CD14-positive monocyte (primary cell): Measurements from ENCODE around the gene RPL27. TPM values are rescaled to one million over a fixed set of nuclear protein-coding genes. Genes with fewer than 3 reads are reported as not detected.

Experiments used
- DNase-seq, 3 donors: peaks; one replicate each; pipeline ENCODE4 v3.0.0-alpha.2; 2011 to 2022
- H2AFZ ChIP-seq: 2 replicates; pipeline ENCODE4 v1.6.0; 2012; ENCODE audit warnings: mild to moderate bottlenecking, low read depth, low read length, inconsistent platforms; ENCODE audit not compliant: insufficient read depth, poor library complexity, severe bottlenecking
- H3K27ac ChIP-seq, 2 donors: 1 replicate in 1 of 2; 2 replicates in 1 of 2; pipeline ENCODE4 v1.5.1; 2012 to 2013; ENCODE audit warnings: low read length in 2 of 2, control low read depth in 1 of 2, inconsistent platforms in 1 of 2, low read depth in 1 of 2, mild to moderate bottlenecking in 1 of 2
- H3K27me3 ChIP-seq, 2 donors: one replicate each; pipeline versions ENCODE4 v1.6.0 to v1.6.1; 2011 to 2013; ENCODE audit warnings: low read length in 2 of 2; ENCODE audit not compliant: control insufficient read depth in 2 of 2, insufficient read depth in 2 of 2
- H3K36me3 ChIP-seq, 2 donors: replicated peaks in 1 of 2; 1 replicate in 1 of 2; 2 replicates in 1 of 2; pipeline versions ENCODE4 v1.5.1 to v1.6.1; 2012 to 2013; ENCODE audit warnings: low read length in 2 of 2, control low read depth in 1 of 2, inconsistent platforms in 1 of 2, mild to moderate bottlenecking in 1 of 2; ENCODE audit not compliant: insufficient read depth in 2 of 2, control insufficient read depth in 1 of 2
- H3K4me1 ChIP-seq, 2 donors: 1 replicate in 1 of 2; 2 replicates in 1 of 2; pipeline versions ENCODE4 v1.5.1 to v1.6.1; 2012 to 2013; ENCODE audit warnings: low read length in 2 of 2, control low read depth in 1 of 2, inconsistent platforms in 1 of 2, mild to moderate bottlenecking in 1 of 2, moderate library complexity in 1 of 2; ENCODE audit not compliant: insufficient read depth in 2 of 2, control insufficient read depth in 1 of 2
- H3K4me2 ChIP-seq: replicated peaks from 2 replicates; pipeline ENCODE3; 2012; ENCODE audit warnings: low read length, moderate library complexity, mild to moderate bottlenecking; ENCODE audit not compliant: poor library complexity, severe bottlenecking; ENCODE audit errors: extremely low read depth
- H3K4me3 ChIP-seq, 3 experiments: fragments of 200-600 bp in 1 of 3; sonication (generic) in 1 of 3; replicated peaks in 1 of 3; 1 replicate in 2 of 3; 2 replicates in 1 of 3; pipeline ENCODE4 v1.5.1; 2011 to 2013; ENCODE audit warnings: low read length in 3 of 3, mild to moderate bottlenecking in 3 of 3, control low read depth in 2 of 3, low read depth in 2 of 3, inconsistent platforms in 1 of 3, moderate library complexity in 1 of 3
- H3K79me2 ChIP-seq: 2 replicates; pipeline ENCODE4 v1.6.0; 2012; ENCODE audit warnings: mild to moderate bottlenecking, control low read depth, inconsistent platforms, low read length, moderate library complexity; ENCODE audit not compliant: insufficient read depth
- H3K9ac ChIP-seq: 2 replicates; pipeline ENCODE4 v1.6.0; 2017; ENCODE audit warnings: low read length, mild to moderate bottlenecking; ENCODE audit not compliant: insufficient read depth, poor library complexity, severe bottlenecking
- H3K9me3 ChIP-seq, 2 donors: replicated peaks in 1 of 2; 1 replicate in 1 of 2; 2 replicates in 1 of 2; pipeline versions ENCODE4 v1.5.1 to v1.6.1; 2012 to 2013; ENCODE audit warnings: low read length in 2 of 2, control low read depth in 1 of 2; ENCODE audit not compliant: control insufficient read depth in 1 of 2, insufficient read depth in 1 of 2
- H4K20me1 ChIP-seq: 2 replicates; pipeline ENCODE4 v1.6.0; 2012; ENCODE audit warnings: mild to moderate bottlenecking, low read length, control low read depth, moderate library complexity; ENCODE audit not compliant: insufficient read depth
- H3K27ac Mint-ChIP-seq, 7 donors: one replicate each; pipeline ENCODE4 v1.8.0; 2020; ENCODE audit warnings: mild to moderate bottlenecking in 7 of 7, mixed read lengths in 7 of 7, moderate library complexity in 6 of 7, inconsistent platforms in 2 of 7
- H3K27me3 Mint-ChIP-seq, 3 donors: one replicate each; pipeline ENCODE4 v1.8.0; 2021 to 2022; ENCODE audit warnings: low read depth in 3 of 3, mild to moderate bottlenecking in 3 of 3, mixed read lengths in 3 of 3, moderate library complexity in 3 of 3, inconsistent platforms in 1 of 3
- H3K36me3 Mint-ChIP-seq, 2 donors: one replicate each; pipeline ENCODE4 v1.8.0; 2020; ENCODE audit warnings: mixed read lengths in 2 of 2, inconsistent platforms in 1 of 2, mild to moderate bottlenecking in 1 of 2
- H3K4me1 Mint-ChIP-seq: one replicate; pipeline ENCODE4 v1.8.0; 2020; ENCODE audit warnings: mild to moderate bottlenecking, mixed read lengths
- H3K4me3 Mint-ChIP-seq, 2 donors: one replicate each; pipeline ENCODE4 v1.8.0; 2020; ENCODE audit warnings: mild to moderate bottlenecking in 2 of 2, mixed read lengths in 2 of 2, moderate library complexity in 1 of 2
- H3K9me3 Mint-ChIP-seq, 7 donors: one replicate each; pipeline ENCODE4 v1.8.0; 2020 to 2022; ENCODE audit warnings: mixed read lengths in 7 of 7, mild to moderate bottlenecking in 6 of 7, moderate library complexity in 6 of 7, inconsistent platforms in 2 of 7
- WGBS: methylation state at CpG from one replicate; pipeline ENCODE4 v1.1.5; 2013; ENCODE audit warnings: missing lambda C conversion rate; ENCODE audit not compliant: insufficient coverage; 5-methylcytosine and 5-hydroxymethylcytosine counted together
- intact Hi-C, 2 donors: fragments of 100-400 bp; cut with micrococcal nuclease; formaldehyde crosslinking; loops; one replicate each; pipeline versions ENCODE4 v1.15.0 to v1.15.1; 2023
- polyA plus RNA-seq, 3 donors: library from polyadenylated mRNA; depleted of rRNA in 1 of 3; unstranded in 2 of 3; stranded (reverse) in 1 of 3; fragments of 300-500 nt in 2 of 3; fragments of >200 nt in 1 of 3; fragmentation: Illumina TruSeq in 2 of 3; gene quantifications; 1 replicate in 2 of 3; 2 replicates in 1 of 3; pipeline ENCODE4 v1.2.3, GENCODE V29; 2012 to 2021
- TF ChIP-seq, protein P1 (sequence below): fragments of 200-600 bp; IDR thresholded peaks from one replicate; pipeline ENCODE4 v1.8.0; 2022; ENCODE audit warnings: antibody characterized with exemption, mild to moderate bottlenecking

The RPL27 gene
- polyA plus RNA-seq, 3 donors = 1,073 to 2,156 (median 1,232) TPM

DNA sequence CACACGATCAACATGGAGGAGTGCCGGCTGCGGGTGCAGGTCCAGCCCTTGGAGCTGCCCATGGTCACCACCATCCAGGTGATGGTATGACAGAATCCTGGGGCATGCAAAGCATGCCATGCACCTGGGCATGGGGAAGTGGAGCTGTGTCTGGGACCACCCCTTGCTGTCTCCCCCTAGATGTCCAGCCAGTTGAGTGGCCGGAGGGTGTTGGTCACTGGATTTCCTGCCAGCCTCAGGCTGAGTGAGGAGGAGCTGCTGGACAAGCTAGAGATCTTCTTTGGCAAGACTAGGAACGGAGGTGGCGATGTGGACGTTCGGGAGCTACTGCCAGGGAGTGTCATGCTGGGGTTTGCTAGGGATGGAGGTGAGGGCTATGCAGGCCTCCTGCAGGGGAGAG is 15.1 kb downstream of the RPL27 start:
- no peak overlapping the region for H3K4me2 ChIP-seq
- no peaks in the 10 kb centered on the region for H3K27me3 Mint-ChIP-seq
- no peak overlapping the region for H2AFZ ChIP-seq
- peaks cover 18% of the 10 kb centered on the region for H3K79me2 ChIP-seq
- H3K4me3 Mint-ChIP-seq = no peak overlapping the region
- intact Hi-C loops = loop anchor here in 1 of 2 donors (10.0 kb wide), 1 partner anchor 112 kb away; the partner anchor contains the start of gene BRCA1
- H3K9ac ChIP-seq = no peak overlapping the region
- H3K27ac ChIP-seq = peak overlapping the region in 1 of 2 donors; percentile 55
- WGBS = 93% methylated on average over 8 of the region's 8 CpGs
- TF ChIP-seq, protein P1, sequence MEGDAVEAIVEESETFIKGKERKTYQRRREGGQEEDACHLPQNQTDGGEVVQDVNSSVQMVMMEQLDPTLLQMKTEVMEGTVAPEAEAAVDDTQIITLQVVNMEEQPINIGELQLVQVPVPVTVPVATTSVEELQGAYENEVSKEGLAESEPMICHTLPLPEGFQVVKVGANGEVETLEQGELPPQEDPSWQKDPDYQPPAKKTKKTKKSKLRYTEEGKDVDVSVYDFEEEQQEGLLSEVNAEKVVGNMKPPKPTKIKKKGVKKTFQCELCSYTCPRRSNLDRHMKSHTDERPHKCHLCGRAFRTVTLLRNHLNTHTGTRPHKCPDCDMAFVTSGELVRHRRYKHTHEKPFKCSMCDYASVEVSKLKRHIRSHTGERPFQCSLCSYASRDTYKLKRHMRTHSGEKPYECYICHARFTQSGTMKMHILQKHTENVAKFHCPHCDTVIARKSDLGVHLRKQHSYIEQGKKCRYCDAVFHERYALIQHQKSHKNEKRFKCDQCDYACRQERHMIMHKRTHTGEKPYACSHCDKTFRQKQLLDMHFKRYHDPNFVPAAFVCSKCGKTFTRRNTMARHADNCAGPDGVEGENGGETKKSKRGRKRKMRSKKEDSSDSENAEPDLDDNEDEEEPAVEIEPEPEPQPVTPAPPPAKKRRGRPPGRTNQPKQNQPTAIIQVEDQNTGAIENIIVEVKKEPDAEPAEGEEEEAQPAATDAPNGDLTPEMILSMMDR = no peak
- peaks cover 23 to 24% of the 10 kb centered on the region in 2 donors for H3K4me1 ChIP-seq
- DNase-seq = no peak
- H3K9me3 ChIP-seq = no peaks in the 10 kb centered on the region
- peaks cover 58 to 60% of the 10 kb centered on the region in 2 donors for H3K36me3 Mint-ChIP-seq
- peaks cover 39 to 55% of the 10 kb centered on the region in 2 donors for H3K36me3 ChIP-seq
- H4K20me1 ChIP-seq = peaks cover 24% of the 10 kb centered on the region
- H3K4me3 ChIP-seq = no peak overlapping the region
- peak overlapping the region in 1 of 7 donors; percentile 29 for H3K27ac Mint-ChIP-seq
- H3K27me3 ChIP-seq = no peaks in the 10 kb centered on the region
- H3K4me1 Mint-ChIP-seq = peaks cover 44% of the 10 kb centered on the region
- H3K9me3 Mint-ChIP-seq = no peaks in the 10 kb centered on the region

DNA sequence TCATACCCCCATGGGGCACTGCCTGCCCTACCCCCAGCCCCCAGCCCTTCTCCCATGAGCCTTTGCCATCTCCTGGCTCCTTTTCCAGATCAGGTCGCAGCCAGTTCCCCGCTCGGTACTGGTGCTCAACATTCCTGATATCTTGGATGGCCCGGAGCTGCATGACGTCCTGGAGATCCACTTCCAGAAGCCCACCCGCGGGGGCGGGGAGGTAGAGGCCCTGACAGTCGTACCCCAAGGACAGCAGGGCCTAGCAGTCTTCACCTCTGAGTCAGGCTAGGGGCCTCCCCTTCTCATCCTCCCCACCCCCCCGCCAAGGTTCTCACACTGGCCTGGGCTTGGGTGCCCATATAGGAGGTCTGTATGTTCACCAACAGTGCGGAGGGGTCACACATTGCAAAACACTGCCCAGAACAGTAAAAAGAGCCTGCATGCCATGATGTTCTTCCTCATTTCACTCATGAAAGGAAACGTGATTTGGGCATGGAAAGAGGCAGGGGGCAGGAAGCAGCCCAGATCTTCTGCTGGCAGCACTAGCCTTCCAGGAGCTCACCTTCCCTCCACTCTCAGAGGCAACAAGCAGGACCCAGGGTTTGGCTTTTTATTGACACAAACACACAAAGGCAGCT is 15.9 kb downstream of the RPL27 start:
- Histone ChIP-seq H3K4me3 (no peak overlapping the region), H2AFZ (no peak overlapping the region), H3K36me3 (peaks cover 39 to 55% of the 10 kb centered on the region in 2 donors), H3K4me1 (peaks cover 32% of the 10 kb centered on the region in 2 donors), H3K9me3 (no peaks in the 10 kb centered on the region), H3K79me2 (peaks cover 10% of the 10 kb centered on the region), H3K9ac (peak overlapping the region; percentile 29), H3K27ac (peak overlapping the region; percentile 42 to 55), H3K27me3 (no peaks in the 10 kb centered on the region), H4K20me1 (peaks cover 31% of the 10 kb centered on the region), H3K4me2 (no peak overlapping the region)
- Mint-ChIP-seq H3K4me1 (peaks cover 47% of the 10 kb centered on the region), H3K36me3 (peaks cover 55 to 60% of the 10 kb centered on the region in 2 donors), H3K27ac (peak overlapping the region; percentile 33 to 82 (median 72)), H3K27me3 (no peaks in the 10 kb centered on the region), H3K9me3 (no peaks in the 10 kb centered on the region), H3K4me3 (no peak overlapping the region)
- intact Hi-C loops = loop anchor here in 1 of 2 donors (10.0 kb wide), 1 partner anchor 111 kb away; the partner anchor contains the start of gene BRCA1
- WGBS = 73% methylated on average over 4 of the region's 12 CpGs
- TF ChIP-seq, protein P1 = no peak
- peak in 2 of 3 donors; percentile 22 to 40 for DNase-seq
